Endothelial cell of umbilical vein (primary cell): ENCODE data around the gene EXD1. TPM values are rescaled to one million over a fixed set of nuclear protein-coding genes. Genes with fewer than 3 reads are reported as not detected.

Experiments used
- BruUV-seq: library from RNA; stranded (reverse); fragments of 400-500 nt; replicated peaks from 2 replicates; lab custom pipeline; 2021; lab: Mats Ljungman, UMichigan
- CTCF ChIA-PET: fragments of 300-600, 350-600 bp; sonication (Branson Sonifier 250); formaldehyde crosslinking; loops from one replicate; lab custom pipeline; 2021; ENCODE audit warnings: antibody characterized with exemption, inconsistent platforms; lab: Charles Lee
- POLR2A ChIA-PET: fragments of 300-600, 350-600 bp; sonication (Branson Sonifier 250); formaldehyde crosslinking; loops from one replicate; lab custom pipeline; 2021; ENCODE audit warnings: antibody characterized with exemption, inconsistent platforms; lab: Charles Lee
- DNase-seq: peaks from one replicate; pipeline ENCODE4 v3.0.0-alpha.2; 2011; ENCODE audit warnings: low read depth, low spot score
- FAIRE-seq: peaks from 2 replicates; lab custom pipeline; 2011; peaks lifted over from hg19 to GRCh38; lab: Jason Lieb, UNC
- H2AFZ ChIP-seq: 2 replicates; pipeline ENCODE4 v1.6.0; 2012; ENCODE audit warnings: low read depth, low read length, control low read depth, inconsistent platforms
- H3K27ac ChIP-seq: 2 replicates; pipeline ENCODE4 v1.5.1; 2011; ENCODE audit warnings: low read depth, mild to moderate bottlenecking, control low read depth, low read length, moderate library complexity; ENCODE audit not compliant: insufficient read depth
- H3K27me3 ChIP-seq, 2 experiments: 2 replicates each; pipeline versions ENCODE4 v1.6.0 to v1.6.1; 2011; ENCODE audit warnings: low read length in 2 of 2, mixed read lengths in 1 of 2; ENCODE audit not compliant: control insufficient read depth in 2 of 2, insufficient read depth in 2 of 2
- H3K36me3 ChIP-seq, 2 experiments: 2 replicates in 1 of 2; 3 replicates in 1 of 2; pipeline ENCODE4 v1.5.1; 2011; ENCODE audit warnings: low read length in 2 of 2, mild to moderate bottlenecking in 1 of 2, moderate library complexity in 1 of 2; ENCODE audit not compliant: control insufficient read depth in 2 of 2, insufficient read depth in 2 of 2; ENCODE audit errors: extremely low read depth in 1 of 2
- H3K4me1 ChIP-seq: 3 replicates; pipeline ENCODE4 v1.5.1; 2011; ENCODE audit warnings: mild to moderate bottlenecking, low read length; ENCODE audit not compliant: control insufficient read depth, insufficient read depth; ENCODE audit errors: extremely low read depth
- H3K4me2 ChIP-seq: 2 replicates; pipeline ENCODE4 v1.6.1; 2011; ENCODE audit warnings: low read length, control low read depth, mixed read lengths; ENCODE audit not compliant: insufficient read depth
- H3K4me3 ChIP-seq, 3 experiments: fragments of 200-600 bp in 1 of 3; sonication (generic), shearing (Covaris generic) in 1 of 3; replicated peaks in 1 of 3; 2 replicates each; pipeline ENCODE4 v1.5.1; 2011 to 2016; ENCODE audit warnings: control low read depth in 3 of 3, low read length in 3 of 3, mild to moderate bottlenecking in 2 of 3, inconsistent platforms in 1 of 3, low read depth in 1 of 3, moderate library complexity in 1 of 3; ENCODE audit not compliant: insufficient read depth in 1 of 3
- H3K79me2 ChIP-seq: 2 replicates; pipeline ENCODE4 v1.6.0; 2012; ENCODE audit warnings: low read length, inconsistent platforms; ENCODE audit not compliant: control insufficient read depth, insufficient read depth
- H3K9ac ChIP-seq: replicated peaks from 2 replicates; pipeline ENCODE3; 2011; ENCODE audit warnings: low read length, control low read depth; ENCODE audit not compliant: insufficient read depth; ENCODE audit errors: extremely low read depth
- H3K9me1 ChIP-seq: replicated peaks from 3 replicates; pipeline ENCODE4 v1.6.0; 2011; ENCODE audit warnings: mild to moderate bottlenecking, low read length; ENCODE audit not compliant: control insufficient read depth, insufficient read depth; ENCODE audit errors: extremely low read depth
- H3K9me3 ChIP-seq: replicated peaks from 2 replicates; pipeline ENCODE4 v1.5.1; 2012; ENCODE audit warnings: low read length, inconsistent platforms; ENCODE audit not compliant: control insufficient read depth, insufficient read depth
- H4K20me1 ChIP-seq: replicated peaks from 2 replicates; pipeline ENCODE3; 2011; ENCODE audit warnings: mild to moderate bottlenecking, low read length; ENCODE audit not compliant: control insufficient read depth, insufficient read depth; ENCODE audit errors: extremely low read depth
- EZH2 ChIP-seq: IDR thresholded peaks from 2 replicates; pipeline ENCODE4 v1.6.1; 2012; ENCODE audit warnings: borderline replicate concordance, low read depth, mild to moderate bottlenecking, moderate library complexity, low read length, inconsistent platforms; ENCODE audit not compliant: severe bottlenecking
- FOS ChIP-seq: IDR thresholded peaks from 2 replicates; pipeline ENCODE4 v1.6.1; 2011; ENCODE audit warnings: mild to moderate bottlenecking, low read length, moderate library complexity, borderline replicate concordance; ENCODE audit not compliant: insufficient read depth
- GATA2 ChIP-seq: IDR thresholded peaks from 2 replicates; pipeline ENCODE4 v1.7.0; 2011; ENCODE audit warnings: low read depth, mild to moderate bottlenecking, moderate library complexity, mixed read lengths, low read length; ENCODE audit not compliant: insufficient read length, insufficient read depth
- JUN ChIP-seq: IDR thresholded peaks from 2 replicates; pipeline ENCODE4 v1.6.1; 2011; ENCODE audit warnings: borderline replicate concordance, low read depth; ENCODE audit not compliant: insufficient read length, insufficient read depth
- MYC ChIP-seq: IDR thresholded peaks from one replicate; pipeline ENCODE4 v1.6.1; 2011; ENCODE audit warnings: mild to moderate bottlenecking, low read depth, low read length
- POLR2A ChIP-seq: IDR thresholded peaks from 2 replicates; pipeline ENCODE4 v1.6.1; 2012; ENCODE audit warnings: low read depth, mild to moderate bottlenecking, control low read depth, low read length
- POLR2AphosphoS5 ChIP-seq: IDR thresholded peaks from 2 replicates; pipeline ENCODE4 v1.6.1; 2012; ENCODE audit warnings: low read depth, mild to moderate bottlenecking, control low read depth, low read length, moderate library complexity; ENCODE audit not compliant: insufficient read depth
- dilution Hi-C: fragments of 300-500 bp; cut with MboI; formaldehyde crosslinking; loops from one replicate; pipeline ENCODE4 v1.15.0; 2019; ENCODE audit warnings: low sequenced_read_pairs; ENCODE audit not compliant: extremely low pct_ligation_motif_present
- intact Hi-C: fragments of 100-400 bp; cut with micrococcal nuclease; formaldehyde crosslinking; loops from one replicate; pipeline ENCODE4 v1.10.0; 2022
- polyA plus RNA-seq, 4 experiments: library from polyadenylated mRNA; depleted of rRNA in 3 of 4; stranded (reverse) in 3 of 4; unstranded in 1 of 4; fragments of >200 nt; gene quantifications; 2 replicates each; pipeline versions ENCODE4 v1.2.1 to v1.2.3, GENCODE V29; 2011 to 2012; ENCODE audit warnings: missing spikeins in 1 of 4
- total RNA-seq: library from RNA; stranded (reverse); gene quantifications from 2 replicates; pipeline ENCODE4 v1.2.3, GENCODE V29; 2021
- TF ChIP-seq, protein P1 (sequence below): IDR thresholded peaks from 2 replicates; pipeline ENCODE4 v1.6.1; 2011; ENCODE audit not compliant: insufficient read depth, insufficient read length
- TF ChIP-seq, protein P2 (sequence below), 2 donors: IDR thresholded peaks; 1 replicate in 1 of 2; 2 replicates in 1 of 2; pipeline ENCODE4 v1.5.1; 2011; ENCODE audit warnings: low read length in 2 of 2, mild to moderate bottlenecking in 2 of 2, moderate library complexity in 2 of 2, control low read depth in 1 of 2, inconsistent platforms in 1 of 2, low read depth in 1 of 2; ENCODE audit not compliant: insufficient read depth in 1 of 2; ENCODE audit errors: extremely low read depth in 1 of 2

Gene EXD1
- total and polyA plus RNA-seq, 2 donors (not counting 3 experiments of a cell fraction or from before 2014, with no cell fraction given), result not detected

DNA sequence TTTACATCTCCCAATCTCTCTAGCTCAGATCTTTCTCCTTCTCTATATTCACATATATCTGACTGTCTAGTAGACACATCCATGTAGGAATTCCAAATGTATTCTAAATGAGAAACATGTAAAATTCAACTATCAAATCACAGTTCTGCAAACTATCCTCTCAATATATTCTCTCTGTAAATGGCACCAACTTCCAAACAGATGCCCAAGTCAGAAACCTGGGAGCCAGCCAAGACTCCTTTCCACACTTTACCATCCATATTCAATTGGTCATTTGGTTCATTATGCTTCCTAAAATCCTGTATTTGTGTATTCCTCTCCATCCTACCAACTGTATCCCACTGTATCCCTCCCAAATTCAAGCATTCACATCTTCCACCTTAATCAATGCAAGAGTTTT is 61.5 kb downstream of the EXD1 start:
- no peaks in the 10 kb centered on the region for H3K79me2 ChIP-seq
- CTCF ChIA-PET, result interaction anchor here (1.2 kb wide), 1 partner anchor 263 kb away, joined by 4 read pairs; no protein-coding TSS in a partner anchor
- dilution Hi-C loops, result no loop called here
- H3K9me3 ChIP-seq, result no peaks in the 10 kb centered on the region
- H3K27ac ChIP-seq, result no peak overlapping the region
- FAIRE-seq (no peak), DNase-seq (no peak)
- H2AFZ ChIP-seq, result no peak overlapping the region
- POLR2A ChIA-PET, result no interaction called here
- peaks cover 0 to 2% of the 10 kb centered on the region in 2 experiments for H3K27me3 ChIP-seq
- H3K9me1 ChIP-seq, result no peaks in the 10 kb centered on the region
- no peak overlapping the region for H3K9ac ChIP-seq
- intact Hi-C loops, result no loop called here
- no peaks in the 10 kb centered on the region for H4K20me1 ChIP-seq
- H3K36me3 ChIP-seq, result no peaks in the 10 kb centered on the region
- H3K4me1 ChIP-seq, result no peaks in the 10 kb centered on the region
- TF ChIP-seq POLR2A (no peak), MYC (no peak), POLR2AphosphoS5 (no peak), JUN (no peak), FOS (no peak), EZH2 (no peak), GATA2 (no peak)
- TF ChIP-seq, protein P1, sequence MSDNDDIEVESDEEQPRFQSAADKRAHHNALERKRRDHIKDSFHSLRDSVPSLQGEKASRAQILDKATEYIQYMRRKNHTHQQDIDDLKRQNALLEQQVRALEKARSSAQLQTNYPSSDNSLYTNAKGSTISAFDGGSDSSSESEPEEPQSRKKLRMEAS, result no peak
- TF ChIP-seq, protein P2, sequence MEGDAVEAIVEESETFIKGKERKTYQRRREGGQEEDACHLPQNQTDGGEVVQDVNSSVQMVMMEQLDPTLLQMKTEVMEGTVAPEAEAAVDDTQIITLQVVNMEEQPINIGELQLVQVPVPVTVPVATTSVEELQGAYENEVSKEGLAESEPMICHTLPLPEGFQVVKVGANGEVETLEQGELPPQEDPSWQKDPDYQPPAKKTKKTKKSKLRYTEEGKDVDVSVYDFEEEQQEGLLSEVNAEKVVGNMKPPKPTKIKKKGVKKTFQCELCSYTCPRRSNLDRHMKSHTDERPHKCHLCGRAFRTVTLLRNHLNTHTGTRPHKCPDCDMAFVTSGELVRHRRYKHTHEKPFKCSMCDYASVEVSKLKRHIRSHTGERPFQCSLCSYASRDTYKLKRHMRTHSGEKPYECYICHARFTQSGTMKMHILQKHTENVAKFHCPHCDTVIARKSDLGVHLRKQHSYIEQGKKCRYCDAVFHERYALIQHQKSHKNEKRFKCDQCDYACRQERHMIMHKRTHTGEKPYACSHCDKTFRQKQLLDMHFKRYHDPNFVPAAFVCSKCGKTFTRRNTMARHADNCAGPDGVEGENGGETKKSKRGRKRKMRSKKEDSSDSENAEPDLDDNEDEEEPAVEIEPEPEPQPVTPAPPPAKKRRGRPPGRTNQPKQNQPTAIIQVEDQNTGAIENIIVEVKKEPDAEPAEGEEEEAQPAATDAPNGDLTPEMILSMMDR (IDR thresholded peaks at IDR 0.05; ENCODE audit: extremely low read depth in 1 of 2, insufficient read depth in 1 of 2, low read depth in 1 of 2, low read length in 2 of 2), result no peak
- BruUV-seq, result no TSS peak
- H3K4me2 ChIP-seq, result no peak overlapping the region
- no peak overlapping the region for H3K4me3 ChIP-seq
